Stimulated activated CD8-positive, alpha-beta memory T cell treated with anti-CD3 and anti-CD28 coated beads, Interleukin-15, amount 100 ng/mL, for 48 hours (primary cell): ENCODE data around the gene PPP1R11.
"Not testable (repeated sequence)": the region's sequence is repeated elsewhere in the genome, so short reads cannot be mapped to it uniquely, and the experiment has no call there.

Experiments used
- DNase-seq, 2 donors: peaks; one replicate each; pipeline ENCODE4 v3.0.0-alpha.2; 2020; ENCODE audit warnings: low read depth in 2 of 2

Gene PPP1R11, protein sequence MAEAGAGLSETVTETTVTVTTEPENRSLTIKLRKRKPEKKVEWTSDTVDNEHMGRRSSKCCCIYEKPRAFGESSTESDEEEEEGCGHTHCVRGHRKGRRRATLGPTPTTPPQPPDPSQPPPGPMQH

DNA sequence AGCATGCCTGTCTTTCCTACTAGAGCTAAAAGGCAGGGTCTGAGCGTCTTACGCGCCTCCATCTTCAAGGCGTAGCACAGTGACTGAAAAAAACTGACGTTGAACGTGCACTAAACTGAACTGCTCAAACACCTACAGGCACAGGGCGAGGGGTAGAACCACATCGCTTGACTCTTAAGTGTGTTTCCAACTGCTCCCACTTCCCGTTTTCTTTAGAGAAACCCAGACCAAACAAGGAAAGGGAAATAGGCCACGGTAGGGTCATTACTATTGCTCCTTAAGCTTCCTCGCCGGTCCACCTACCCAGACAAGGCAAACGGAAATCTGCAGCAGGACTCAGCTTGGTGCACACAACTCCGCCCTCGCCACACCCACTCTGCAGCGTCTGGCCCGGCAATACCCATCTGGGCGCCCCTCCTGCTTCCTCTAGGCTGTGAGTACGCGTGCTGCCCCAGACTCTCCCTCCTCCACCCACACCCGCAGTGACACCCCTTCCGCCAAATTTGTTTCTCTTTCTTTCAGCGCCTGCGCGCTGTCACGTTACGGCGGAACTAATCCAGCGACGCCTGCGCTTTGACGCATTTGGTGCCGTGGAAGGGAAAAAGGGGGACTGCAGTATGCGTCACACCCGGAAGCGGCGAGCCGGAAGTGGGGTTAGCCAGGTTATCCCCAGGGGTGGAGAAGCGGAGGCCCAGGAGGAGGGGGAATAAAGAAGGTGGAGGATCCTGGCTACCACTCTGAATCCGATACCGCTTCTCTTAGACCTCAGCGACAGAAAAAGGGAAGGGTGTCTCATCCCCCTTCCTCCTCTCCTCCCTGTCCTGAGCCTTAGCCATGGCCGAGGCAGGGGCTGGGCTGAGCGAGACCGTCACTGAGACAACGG lies at the start of gene PPP1R11:
Gene PPP1R11 (plus strand): TSS at position 622 of the 883 bp plus-strand sequence. CDS start 213 bp downstream, at position 835.
- DNase-seq, result peak; percentile 95 to 98

DNA sequence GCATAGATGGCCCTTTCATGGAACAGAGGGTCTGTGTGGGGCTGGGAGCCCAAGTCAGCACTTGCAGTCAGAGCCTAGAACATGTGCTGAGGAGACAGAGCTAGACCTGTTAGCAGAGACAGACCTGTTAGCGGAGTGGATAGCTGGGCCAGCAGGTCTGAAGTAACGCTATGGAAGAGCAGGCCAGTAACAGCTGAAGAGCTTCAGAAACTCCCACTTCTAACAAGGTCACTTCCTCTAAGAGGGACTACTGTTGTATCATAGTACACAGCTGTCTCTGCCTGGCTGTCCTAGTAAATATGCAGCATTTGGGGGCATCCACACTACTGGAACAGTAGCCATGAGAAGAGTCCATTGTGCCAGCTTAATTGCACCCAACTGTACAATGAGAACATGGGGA lies 47.2 kb upstream of the PPP1R11 start:
- DNase-seq, result no peak

DNA sequence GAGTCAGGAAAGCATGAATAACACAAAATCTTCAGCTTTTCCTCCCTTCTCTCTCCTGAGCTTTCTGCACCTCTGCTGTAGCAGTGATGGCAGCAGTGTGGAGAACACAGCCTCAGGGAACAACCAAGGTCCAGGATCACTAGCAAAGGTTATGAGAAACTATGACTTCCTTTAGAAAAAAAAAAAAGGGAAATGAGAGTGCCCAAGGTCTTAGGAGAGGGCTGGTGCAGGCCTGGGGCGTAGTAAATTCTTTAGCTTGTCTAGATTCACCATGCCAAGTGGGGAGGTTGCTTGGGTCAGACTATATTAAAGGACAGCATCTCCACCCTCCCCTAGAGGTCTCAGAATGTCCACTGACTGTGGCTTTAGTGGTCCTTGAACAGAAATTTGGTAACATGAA lies 46.4 kb upstream of the PPP1R11 start:
- DNase-seq, result no peak

DNA sequence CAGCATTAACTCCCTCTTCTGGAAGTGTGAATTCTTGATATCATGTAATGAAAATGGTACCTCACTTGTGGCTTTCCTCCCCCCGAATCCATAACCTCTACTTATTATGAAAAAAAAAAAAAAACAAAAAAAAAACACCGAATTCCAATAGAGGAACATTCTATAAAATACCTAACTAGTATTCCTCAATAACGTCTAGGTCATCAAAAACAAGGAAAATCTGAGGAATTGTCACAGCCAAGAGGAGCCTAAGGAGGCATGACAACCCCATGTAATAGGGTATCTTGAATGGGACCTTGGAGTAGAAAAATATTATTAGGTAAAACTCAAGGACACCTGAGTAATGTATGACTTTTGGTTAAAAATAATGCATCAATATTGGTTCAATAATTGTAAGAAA lies 44.8 kb upstream of the PPP1R11 start:
- DNase-seq, result no peak

DNA sequence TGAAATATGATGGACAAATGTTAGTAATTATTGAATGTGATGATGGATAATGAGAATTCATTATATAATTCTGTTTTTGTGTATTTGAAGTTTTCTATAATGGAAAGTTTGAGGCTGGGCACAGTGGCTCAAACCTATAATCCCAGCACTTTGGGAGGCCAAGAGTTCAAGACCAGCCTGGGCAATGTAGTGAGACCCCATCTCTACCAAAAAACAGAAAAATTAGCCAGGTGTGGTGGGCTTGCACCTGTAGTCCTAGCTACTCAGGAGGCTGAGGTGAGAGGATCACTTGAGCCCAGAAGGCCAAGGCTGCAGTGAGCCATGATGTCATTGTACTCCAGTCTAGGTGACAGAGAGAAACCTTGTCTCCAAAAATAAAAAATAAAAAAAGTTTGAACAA lies 44.3 kb upstream of the PPP1R11 start:
- DNase-seq, result not testable (repeated sequence)

DNA sequence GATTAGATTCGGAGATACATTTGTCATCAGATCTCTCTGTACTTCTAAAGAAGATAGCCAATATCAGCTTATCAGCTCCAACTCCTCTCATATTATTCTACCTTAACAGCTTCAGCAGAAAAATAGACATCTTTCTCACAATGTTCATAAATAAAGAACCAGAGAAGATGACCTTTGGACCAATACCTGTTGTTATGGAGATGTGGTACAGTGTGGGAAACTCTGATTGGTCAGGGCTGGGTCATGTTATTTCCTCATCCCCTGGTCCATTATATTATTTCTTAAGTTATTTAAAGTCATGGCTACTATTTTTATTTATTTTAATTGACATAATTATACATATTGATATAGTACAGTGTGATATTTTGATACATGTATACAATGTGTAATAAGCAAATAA lies 41.8 kb upstream of the PPP1R11 start:
- no peak for DNase-seq

DNA sequence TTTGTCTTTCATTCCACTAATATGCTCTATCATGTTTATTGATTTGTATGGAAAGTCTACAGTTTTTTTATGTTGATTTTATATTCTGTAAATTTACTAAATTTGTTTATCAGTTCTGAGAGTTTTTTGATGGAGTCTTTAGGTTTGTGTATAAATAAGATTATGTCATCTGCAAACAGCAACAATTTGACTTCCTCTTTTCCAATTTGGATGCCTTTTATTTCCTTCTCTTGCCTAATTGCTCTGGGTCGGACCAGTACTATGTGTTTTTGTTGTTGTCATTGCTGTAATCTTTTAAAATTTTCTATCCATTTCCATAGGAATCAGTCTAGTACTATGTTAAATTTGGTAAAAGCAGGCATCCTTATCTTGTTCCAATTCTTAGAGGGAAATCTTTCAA lies 37.4 kb upstream of the PPP1R11 start:
- no peak for DNase-seq

DNA sequence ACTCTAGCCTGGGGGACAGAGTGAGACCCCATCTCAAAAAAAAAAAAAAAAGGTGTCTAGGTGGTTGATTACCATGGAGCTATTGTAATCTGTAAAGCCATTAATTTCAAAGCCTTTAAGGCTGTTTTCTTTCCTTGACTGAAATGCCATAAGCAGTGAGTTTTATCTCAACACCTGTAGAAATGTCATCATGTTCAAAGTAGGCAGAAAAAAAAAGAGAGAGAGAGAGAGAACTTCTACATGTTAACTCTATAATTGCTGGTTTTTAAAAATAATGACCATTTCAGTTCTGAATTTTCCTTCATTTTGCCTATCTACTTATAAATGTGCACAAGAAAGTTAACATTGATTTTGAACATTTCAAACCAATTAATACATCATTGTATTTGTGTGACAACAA lies 35.6 kb upstream of the PPP1R11 start:
- no peak for DNase-seq

DNA sequence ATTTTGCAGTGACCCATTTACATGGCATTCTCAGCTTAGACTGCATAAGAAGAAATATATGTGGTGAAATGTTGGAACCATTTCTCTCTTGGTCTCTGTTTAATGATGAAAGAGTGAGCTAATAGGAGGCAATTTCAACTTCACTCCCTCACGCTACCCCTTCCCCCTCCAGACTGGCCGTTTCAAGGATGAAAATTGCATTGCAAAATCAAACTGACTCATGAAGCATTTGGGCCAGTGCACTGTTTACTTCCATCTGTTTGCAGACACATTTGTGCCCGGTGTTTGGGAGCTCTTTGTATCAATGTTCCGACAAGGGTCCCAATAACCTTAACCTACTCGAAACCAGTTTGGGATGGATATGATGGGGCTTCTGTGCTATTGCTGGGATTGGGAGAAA lies 33.6 kb upstream of the PPP1R11 start:
- not testable (repeated sequence) for DNase-seq

DNA sequence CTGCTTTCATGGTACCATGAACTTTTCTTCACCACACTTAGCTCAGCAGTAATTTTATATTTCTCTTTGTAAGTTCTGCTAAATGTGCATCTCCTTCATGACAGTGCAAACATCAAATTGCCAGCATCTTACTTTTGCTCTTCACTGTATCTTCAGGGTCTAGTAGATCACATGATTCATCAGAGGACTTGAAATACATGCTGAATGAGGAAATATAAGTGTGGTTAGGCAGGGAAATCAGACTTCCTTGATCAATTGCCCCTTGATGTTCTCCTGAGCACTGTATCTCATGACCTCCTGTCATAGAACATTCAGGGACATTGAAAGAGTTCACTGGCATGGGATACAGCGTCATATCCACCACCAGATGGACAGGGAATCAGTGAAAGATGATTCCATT lies 31.2 kb upstream of the PPP1R11 start:
- DNase-seq, result no peak

DNA sequence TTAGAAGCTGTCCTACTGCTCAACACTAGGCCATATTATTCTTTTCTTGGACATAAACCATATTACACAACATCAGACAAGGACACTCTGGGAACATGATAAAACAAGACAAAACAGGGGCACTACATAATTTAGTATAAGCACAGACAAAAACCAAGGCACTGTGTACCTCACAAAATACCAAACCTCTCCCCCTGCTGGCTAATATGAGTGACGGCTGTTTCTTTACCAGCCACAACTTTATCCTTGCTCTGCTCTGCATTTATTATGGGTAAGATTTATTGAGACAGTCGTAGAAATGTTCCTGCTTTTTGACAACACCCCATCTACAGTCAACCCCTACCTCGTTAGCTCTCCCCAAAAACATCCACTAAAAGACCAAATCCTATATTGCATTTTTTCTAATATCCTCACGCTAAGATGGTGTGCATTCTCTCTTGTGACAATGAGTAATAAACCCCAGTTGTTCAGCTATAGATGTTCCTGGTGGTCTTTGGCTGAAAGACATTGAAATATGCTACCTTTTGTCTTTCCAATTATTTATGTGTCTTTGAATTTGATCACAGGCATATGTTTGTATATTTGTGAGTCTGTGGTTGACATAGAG lies 29.7 kb upstream of the PPP1R11 start:
- DNase-seq, result no peak

DNA sequence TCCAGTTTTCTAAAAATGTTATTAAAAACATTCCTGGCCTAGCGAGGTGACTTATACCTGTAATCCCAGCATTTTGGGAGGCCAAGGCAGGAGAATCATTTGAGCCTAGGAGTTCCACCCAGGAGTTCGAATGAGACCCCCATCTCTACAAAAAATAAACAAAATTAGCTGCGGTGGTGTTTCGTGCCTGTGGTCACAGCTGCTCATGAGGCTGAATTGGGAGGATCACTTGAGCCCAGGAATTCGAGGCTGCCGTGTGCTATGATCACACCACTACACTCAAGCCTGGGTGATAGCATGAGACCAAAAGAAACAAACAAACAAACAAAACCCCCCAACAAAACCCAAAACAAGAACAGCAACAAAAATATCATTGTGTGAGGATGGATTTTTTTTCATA lies 25.8 kb upstream of the PPP1R11 start:
- DNase-seq, result no peak

DNA sequence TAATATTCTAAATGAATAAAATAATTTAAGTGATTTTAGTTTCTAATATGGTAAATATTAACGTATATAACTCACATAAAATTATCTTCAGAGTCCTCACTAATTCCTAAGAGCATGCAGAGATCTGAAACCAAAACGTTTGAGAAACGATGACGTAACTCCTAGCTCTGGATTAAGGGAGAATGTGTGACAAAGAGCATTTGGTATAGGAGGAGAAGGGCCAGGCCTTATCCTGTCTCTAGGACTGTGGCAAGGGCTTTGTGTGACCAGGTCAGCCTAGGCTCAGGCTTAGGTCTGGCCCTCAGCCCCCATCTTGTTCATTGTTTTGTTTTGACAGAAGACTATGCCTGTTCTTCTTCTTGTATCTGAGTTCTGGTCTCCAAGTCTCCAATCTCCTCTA lies 25.2 kb upstream of the PPP1R11 start:
- no peak for DNase-seq

DNA sequence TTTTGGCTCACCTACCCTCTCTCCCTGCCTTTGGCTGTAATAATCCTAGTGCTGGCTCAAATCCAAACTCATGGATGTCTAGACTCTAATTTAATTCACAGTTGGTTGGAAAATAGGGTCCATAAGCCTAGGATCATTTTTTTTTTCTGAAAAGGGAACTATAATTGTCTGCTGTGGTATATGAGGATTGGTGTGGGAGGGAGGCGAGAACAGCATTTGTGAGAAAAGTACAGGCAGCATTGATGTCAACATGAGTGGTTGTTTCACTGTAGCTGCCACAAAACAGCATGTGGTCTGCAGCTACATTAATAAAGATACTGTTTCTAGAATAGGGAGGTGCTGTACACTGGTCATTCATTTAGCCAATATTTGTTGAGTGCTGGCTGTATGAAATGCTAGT lies 24.5 kb upstream of the PPP1R11 start:
- DNase-seq, result no peak

DNA sequence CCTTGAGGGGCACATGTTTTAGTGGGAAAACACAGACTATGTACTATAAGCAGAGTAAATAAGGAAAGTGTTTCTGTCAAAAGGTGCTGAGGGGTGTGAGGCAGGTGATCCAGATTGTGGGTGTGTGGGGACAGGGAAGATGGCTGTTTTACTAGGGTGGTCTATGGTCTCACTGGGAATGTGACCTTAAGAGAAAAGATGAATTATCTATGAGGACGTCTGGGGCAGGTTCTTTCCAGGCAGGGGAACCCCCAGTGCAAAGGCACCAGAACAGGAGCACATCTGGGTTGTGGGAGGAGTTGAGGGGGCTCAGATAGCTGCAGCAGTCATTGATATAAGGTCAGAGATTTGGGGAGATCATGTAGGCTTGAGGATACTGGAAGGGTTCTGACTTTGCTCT lies 24.1 kb upstream of the PPP1R11 start:
- DNase-seq, result no peak

DNA sequence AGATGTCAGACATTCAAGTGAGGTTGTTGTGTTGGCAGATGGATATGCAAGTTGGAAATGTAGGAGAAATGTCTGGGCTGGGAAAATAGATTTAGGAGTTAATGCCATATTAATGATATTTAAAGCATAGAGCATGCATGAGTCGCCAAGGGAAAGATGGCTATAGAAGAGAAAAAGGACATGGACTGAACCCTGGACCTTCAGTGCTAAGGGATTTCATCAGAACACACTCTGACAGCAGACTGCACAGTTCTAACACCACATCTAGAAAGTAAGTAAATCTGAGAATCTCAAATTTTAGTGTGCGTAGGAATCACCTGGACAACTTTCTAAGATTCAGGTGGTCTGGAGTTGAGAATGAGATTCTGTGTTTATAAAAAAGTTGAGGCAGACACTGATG lies 23.3 kb upstream of the PPP1R11 start:
- DNase-seq, result no peak

DNA sequence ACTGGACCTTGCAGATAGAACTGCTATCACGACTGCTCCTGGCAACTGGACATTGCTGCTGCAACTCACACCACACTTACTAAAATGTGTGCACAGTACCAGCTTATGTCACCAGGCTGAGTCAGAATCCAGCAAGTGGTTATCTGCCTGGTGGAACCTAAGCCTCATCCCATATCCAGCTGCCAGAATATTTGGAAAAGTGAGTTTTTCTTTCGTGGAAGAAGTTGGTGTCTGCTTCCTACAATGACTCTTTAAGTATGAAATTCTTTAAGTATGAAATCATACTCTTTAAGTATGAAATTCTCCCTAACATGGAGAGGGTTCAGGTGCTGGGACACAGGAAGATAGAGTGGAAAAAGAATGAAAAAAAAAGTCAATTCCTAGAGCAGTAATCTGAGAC lies 22.4 kb upstream of the PPP1R11 start:
- no peak for DNase-seq

DNA sequence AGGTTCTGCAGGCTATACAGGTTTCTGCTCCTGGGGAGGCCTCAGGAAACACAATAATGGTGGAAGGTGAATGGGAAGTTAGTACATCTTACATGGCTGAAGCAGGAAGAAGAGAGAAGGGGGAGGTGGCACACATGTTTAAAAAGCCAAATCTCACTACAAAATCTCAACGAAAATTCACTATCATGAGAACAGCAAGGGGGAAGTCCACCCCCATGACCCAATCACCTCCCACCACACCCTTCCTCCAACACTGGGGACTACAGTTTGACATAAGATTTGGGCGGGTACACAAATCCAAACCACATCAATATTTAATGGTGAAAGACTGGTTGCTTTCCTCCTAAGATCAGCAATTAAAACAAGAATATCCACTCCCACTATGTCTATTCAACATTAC lies 19.8 kb upstream of the PPP1R11 start:
- no peak for DNase-seq

DNA sequence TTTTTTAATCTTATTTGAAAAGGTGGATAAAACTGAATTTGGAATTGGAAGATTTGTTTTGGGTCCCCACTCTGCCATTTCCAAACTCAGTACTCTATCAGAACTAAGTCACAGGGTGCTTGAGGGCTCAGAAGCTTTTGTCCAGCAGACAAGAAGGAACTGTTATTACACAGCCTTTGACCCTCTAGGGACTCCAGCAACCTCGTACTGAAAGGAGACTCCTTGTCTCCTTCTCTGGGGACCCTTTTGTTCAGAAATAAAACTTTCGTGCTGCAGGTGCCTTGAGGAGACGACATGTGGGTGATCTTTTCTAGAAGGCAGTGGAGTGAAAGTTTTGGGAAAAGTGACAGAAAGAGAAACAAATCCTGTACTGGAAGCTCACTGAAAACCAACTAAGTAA lies 13.3 kb upstream of the PPP1R11 start:
- no peak for DNase-seq

DNA sequence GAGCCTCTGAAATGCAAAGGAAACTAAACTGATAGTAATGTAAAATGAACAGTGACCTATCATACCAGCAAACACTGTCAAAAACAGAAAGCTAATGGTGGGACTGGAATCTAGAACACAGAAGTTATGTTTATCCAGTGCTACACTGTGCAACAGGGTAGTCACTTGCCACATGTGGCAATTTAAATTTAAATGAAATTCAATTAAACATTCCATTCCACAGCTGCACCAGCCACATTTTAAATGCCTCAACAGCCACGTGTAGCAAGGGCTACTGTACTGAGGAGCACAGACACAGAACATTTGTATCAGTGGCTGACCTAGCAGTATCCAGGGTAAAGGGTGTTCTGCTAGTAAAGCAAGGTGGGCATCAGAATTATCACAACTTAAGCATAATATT lies 11.5 kb upstream of the PPP1R11 start:
- DNase-seq, result no peak

DNA sequence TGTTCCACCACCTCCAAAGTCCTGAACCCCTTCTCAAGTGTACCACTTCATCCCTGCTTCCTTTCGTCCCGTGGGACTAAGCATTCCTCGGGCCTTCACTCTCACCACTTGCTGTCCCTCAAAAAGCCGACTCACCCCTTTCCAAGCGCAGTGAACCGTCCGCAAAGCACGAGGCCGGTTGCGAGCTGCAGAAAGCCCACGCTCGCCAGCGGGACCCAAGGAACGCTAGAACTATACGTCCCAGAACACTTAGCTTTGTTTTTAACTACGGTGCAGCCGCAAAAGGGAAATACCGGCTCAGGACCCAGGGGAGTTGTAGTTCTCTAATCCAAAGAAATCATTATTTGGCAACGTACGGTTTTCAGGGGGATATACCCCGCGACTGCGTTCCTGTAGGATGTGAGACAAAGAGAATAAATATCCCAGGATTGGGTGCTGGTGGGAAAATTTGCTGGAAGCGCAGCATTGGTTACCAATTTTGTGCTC lies 6.3 kb upstream of the PPP1R11 start:
- DNase-seq, result no peak

DNA sequence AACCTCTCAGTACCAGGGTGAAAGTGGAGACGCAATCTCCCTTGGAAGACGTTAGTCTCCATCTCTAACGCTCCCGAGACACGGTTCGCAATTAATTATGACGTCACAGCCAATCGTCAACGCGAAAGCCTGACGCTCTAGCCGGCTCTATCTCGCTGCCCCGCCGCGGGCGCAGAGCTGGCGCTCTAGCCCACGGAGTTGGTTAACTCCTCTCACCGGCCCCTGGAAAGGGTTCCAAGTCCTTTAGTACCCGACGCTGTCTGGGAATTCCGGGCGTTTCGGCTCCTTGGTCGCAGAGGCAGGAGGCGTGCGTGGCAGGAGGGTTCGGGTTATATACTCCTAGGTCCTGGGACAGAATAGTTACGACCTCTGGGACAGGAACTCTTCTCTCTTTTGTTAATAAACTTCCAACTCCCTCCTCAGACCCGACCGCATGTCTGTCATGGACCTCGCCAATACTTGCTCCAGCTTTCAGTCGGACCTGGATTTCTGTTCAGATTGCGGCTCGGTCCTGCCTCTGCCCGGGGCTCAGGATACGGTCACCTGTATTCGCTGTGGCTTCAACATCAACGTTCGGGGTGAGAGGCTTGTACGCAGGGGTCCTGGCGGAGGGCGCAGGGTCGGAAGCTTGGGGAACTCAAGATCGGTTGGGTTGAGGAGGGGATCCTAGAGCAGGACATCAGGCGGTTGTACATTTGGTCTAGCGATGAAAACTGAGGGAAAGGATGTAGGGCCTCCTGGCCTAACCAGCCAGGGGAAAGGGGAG lies 5.7 kb upstream of the PPP1R11 start, which contains the start of gene POLR1H:
Gene POLR1H (plus strand): TSS at position 174 of the 766 bp plus-strand sequence. CDS start 260 bp downstream, at position 434.
- DNase-seq, result peak; percentile 79 to 83
